GM12878 (cell line): ENCODE results near the gene APOM. TPM values are rescaled to one million over a fixed set of nuclear protein-coding genes. Genes with fewer than 3 reads are reported as not detected.

Source experiments
- ATF3 ChIP-seq: IDR thresholded peaks from 2 replicates; pipeline ENCODE4 v1.6.1; 2011; ENCODE audit warnings: low read depth, mild to moderate bottlenecking, low read length, moderate library complexity, borderline replicate concordance; ENCODE audit errors: extremely low read depth
- ATF7 ChIP-seq: fragments of 450-650 bp; IDR thresholded peaks from 2 replicates; pipeline ENCODE4 v1.6.1; 2016; ENCODE audit warnings: low read depth, mild to moderate bottlenecking
- BACH1 ChIP-seq: fragments of 450-650 bp; IDR thresholded peaks from 2 replicates; pipeline ENCODE4 v1.6.1; 2017; ENCODE audit warnings: mild to moderate bottlenecking, borderline replicate concordance
- BCL11A ChIP-seq: IDR thresholded peaks from 2 replicates; pipeline ENCODE4 v1.6.1; 2011; ENCODE audit warnings: low read depth, low read length
- BCL3 ChIP-seq: IDR thresholded peaks from 2 replicates; pipeline ENCODE4 v1.6.1; 2011; ENCODE audit warnings: borderline replicate concordance, low read depth, mild to moderate bottlenecking, moderate library complexity, low read length; ENCODE audit not compliant: insufficient read depth, poor library complexity, severe bottlenecking
- CHD4 ChIP-seq: fragments of 200-600 bp; sonication (generic); IDR thresholded peaks from 2 replicates; pipeline ENCODE4 v1.6.1; 2016; ENCODE audit warnings: mild to moderate bottlenecking
- E4F1 ChIP-seq: fragments of 450-650 bp; IDR thresholded peaks from 2 replicates; pipeline ENCODE4 v1.6.1; 2018; ENCODE audit warnings: borderline replicate concordance, mild to moderate bottlenecking; ENCODE audit not compliant: partially characterized antibody
- EED ChIP-seq: sonication (generic); IDR thresholded peaks from 2 replicates; pipeline ENCODE4 v1.6.1; 2016; ENCODE audit warnings: antibody characterized with exemption, low read depth
- HDAC2 ChIP-seq: fragments of 200-600 bp; sonication (generic); IDR thresholded peaks from 2 replicates; pipeline ENCODE4 v1.6.1; 2017
- IRF3 ChIP-seq: fragments of 450-650 bp; IDR thresholded peaks from 2 replicates; pipeline ENCODE4 v1.6.1; 2014; ENCODE audit warnings: mild to moderate bottlenecking
- IRF4 ChIP-seq: IDR thresholded peaks from 2 replicates; pipeline ENCODE4 v1.6.1; 2011; ENCODE audit warnings: low read depth, low read length
- LARP7 ChIP-seq: fragments of 450-650 bp; IDR thresholded peaks from 2 replicates; pipeline ENCODE4 v1.6.1; 2017; ENCODE audit warnings: mild to moderate bottlenecking
- MXI1 ChIP-seq: fragments of 150-350 bp; IDR thresholded peaks from 2 replicates; pipeline ENCODE4 v1.6.1; 2011; ENCODE audit warnings: low read depth, mild to moderate bottlenecking, inconsistent platforms, low read length, improper control_type of control experiment
- NRF1 ChIP-seq: conservative IDR thresholded peaks from 2 replicates; pipeline ENCODE4 v1.6.1; 2011; ENCODE audit warnings: mild to moderate bottlenecking, low read depth, low read length, improper control_type of control experiment
- PML ChIP-seq: IDR thresholded peaks from 2 replicates; pipeline ENCODE4 v1.6.1; 2012; ENCODE audit warnings: low read length, inconsistent platforms
- POLR2A ChIP-seq: IDR thresholded peaks from 2 replicates; pipeline ENCODE4 v1.6.1; 2011; ENCODE audit warnings: low read depth, mild to moderate bottlenecking, low read length
- RAD21 ChIP-seq: IDR thresholded peaks from 2 replicates; pipeline ENCODE4 v1.6.1; 2011; ENCODE audit warnings: mild to moderate bottlenecking, low read depth, low read length, moderate library complexity; ENCODE audit not compliant: insufficient read depth
- RELB ChIP-seq: fragments of 450-650 bp; IDR thresholded peaks from 2 replicates; pipeline ENCODE4 v1.6.1; 2017; ENCODE audit warnings: low read depth, mild to moderate bottlenecking, moderate library complexity
- SMAD5 ChIP-seq: IDR thresholded peaks from 2 replicates; pipeline ENCODE4 v1.6.1; 2016; ENCODE audit warnings: antibody characterized with exemption, low read depth
- SP1 ChIP-seq: IDR thresholded peaks from one replicate; pipeline ENCODE4 v1.6.1; 2011; ENCODE audit warnings: low read depth, low read length
- YY1 ChIP-seq: IDR thresholded peaks from 2 replicates; pipeline ENCODE4 v1.6.1; 2011; ENCODE audit warnings: low read depth, mild to moderate bottlenecking, low read length
- ZBTB4 ChIP-seq: fragments of 450-650 bp; formaldehyde crosslinking; IDR thresholded peaks from 2 replicates; pipeline ENCODE4 v1.4.0; 2022; ENCODE audit warnings: mild to moderate bottlenecking, moderate library complexity
- ZSCAN29 ChIP-seq: fragments of 450-650 bp; IDR thresholded peaks from 2 replicates; pipeline ENCODE4 v1.6.1; 2017; ENCODE audit warnings: mild to moderate bottlenecking, moderate library complexity
- polyA plus RNA-seq, 11 experiments: library from polyadenylated mRNA; depleted of rRNA in 4 of 11; unstranded in 6 of 11; stranded (reverse) in 5 of 11; fragments of >200 nt; fragmentation: Nextera tagmentation in 4 of 11; fragmentation: Illumina TruSeq in 1 of 11; extraction: Ambion mirVana in 4 of 11; extraction: Trizol in 1 of 11; gene quantifications; 1 replicate in 1 of 11; 2 replicates in 10 of 11; pipeline versions ENCODE4 v1.2.1 to v1.2.3, GENCODE V29; 2011 to 2016; ENCODE audit warnings: inconsistent platforms in 2 of 11, missing spikeins in 2 of 11, low read depth in 1 of 11
- total RNA-seq, 4 experiments: library from RNA; depleted of rRNA in 3 of 4; stranded (reverse); fragments of >200 nt in 3 of 4; fragmentation: Illumina TruSeq in 1 of 4; extraction: Trizol in 1 of 4; gene quantifications; 2 replicates each; pipeline versions ENCODE4 v1.2.1 to v1.2.3, GENCODE V29; 2013 to 2021

Gene APOM
- total and polyA plus RNA-seq, 10 of the 15 experiments (the other 5 are each of a cell fraction or from before 2014, with no cell fraction given) = 4.0 to 14.1 (median 7.1) TPM

GRCh38 chr6:31614075-31614619 lies 41.5 kb upstream of the APOM start (continued):
- no peak for TF ChIP-seq ZBTB4 (CRISPR knock-in tag)
- peak; percentile 7; the same call in 1 of the 2 replicates for TF ChIP-seq YY1
- TF ChIP-seq BCL3 = no peak
- no peak for TF ChIP-seq RAD21
- no peak for TF ChIP-seq HDAC2
- TF ChIP-seq ATF7 = peak; percentile 43; the same call in 1 of the 2 replicates
- TF ChIP-seq EED = no peak
- peak; percentile 86 for TF ChIP-seq IRF4
- TF ChIP-seq RELB = no peak; the same call in 1 of the 2 replicates
- TF ChIP-seq ATF3 = no peak
- TF ChIP-seq LARP7 = no peak
- no peak for TF ChIP-seq BCL11A
- TF ChIP-seq SP1 = no peak
- no peak for TF ChIP-seq E4F1
- TF ChIP-seq NRF1 = peak; percentile 45; the same call in 1 of the 2 replicates
- no peak for TF ChIP-seq PML
- TF ChIP-seq ZSCAN29 = no peak
- no peak for TF ChIP-seq BACH1
- TF ChIP-seq SMAD5 = no peak
- TF ChIP-seq CHD4 = no peak
- no peak for TF ChIP-seq MXI1
- 0 out of 2 replicates have a peak, but pooled peaks have one; percentile 40 for TF ChIP-seq POLR2A
- TF ChIP-seq IRF3 = no peak
